CD4-positive, alpha-beta T cell treated with Interleukin-12 subunit alpha and Interleukin-12 subunit beta, for 1 hour (primary cell): ENCODE results near the gene FBRSL1.

Experiments used
- DNase-seq: peaks from one replicate; pipeline ENCODE4 v3.0.0-alpha.2; 2020

Gene FBRSL1

DNA sequence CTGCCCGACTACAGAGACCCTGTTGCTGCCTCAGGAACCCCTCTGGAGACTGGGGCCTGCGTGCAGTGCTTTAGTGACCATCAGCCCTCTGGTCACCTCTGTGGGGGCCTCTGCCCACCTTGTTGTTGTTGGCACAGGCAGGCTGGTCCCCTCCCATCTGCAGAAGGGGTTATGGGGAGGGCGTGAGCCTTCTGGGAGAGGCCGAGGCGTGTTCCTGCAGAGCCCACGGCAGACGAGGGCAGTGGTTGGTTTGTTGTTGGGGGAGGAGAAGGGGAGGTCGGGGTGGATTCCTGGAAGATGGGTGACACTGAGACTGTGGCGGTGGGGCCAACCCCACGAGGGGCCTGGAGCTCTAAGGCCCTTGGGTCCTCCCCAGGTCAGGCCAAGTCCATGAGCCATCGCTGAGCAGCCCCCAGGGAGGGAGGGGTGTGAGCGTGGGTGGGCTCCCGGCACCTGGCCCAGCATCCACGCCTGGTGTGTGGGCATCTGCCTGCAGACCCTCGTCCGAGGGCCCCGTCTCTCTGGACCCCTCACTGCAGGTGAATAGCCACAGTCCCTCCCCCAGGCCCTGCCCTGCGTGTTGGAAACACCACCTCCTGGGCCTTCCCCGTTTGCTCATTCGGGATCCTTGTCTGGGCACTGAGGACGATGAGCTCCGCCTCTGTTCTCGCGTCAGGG, 23.6 kb downstream of the FBRSL1 start:
- no peak for DNase-seq

DNA sequence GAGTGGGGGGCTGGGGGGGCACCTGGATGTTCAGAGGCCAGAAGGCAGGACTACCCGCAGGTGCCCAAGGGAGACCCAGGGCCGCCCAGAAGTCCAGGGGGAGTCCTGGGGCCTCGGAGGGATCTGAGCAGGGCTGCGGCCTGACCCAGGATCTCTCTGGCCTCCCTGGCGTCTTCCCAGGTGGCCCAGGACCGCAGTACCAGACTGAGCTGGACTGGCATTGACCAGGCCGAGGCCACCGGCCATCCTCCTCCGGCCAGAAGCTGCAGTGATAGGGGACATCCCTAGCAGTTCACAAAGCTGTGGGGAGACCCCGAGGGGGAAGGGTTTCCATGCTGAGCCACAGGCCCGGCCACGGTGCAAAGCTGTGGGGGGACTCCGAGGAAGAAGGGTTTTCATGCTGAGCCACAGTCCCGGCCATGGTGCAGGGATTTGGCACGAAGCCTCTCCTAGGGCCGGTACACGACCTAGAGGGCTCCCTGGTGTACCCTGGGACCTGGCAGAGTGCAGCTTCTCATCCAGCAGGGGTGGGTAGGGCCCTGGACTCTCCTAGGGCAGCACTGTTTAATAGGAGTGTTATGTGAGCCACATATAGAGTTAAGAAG, 24.4 kb downstream of the FBRSL1 start:
- no peak for DNase-seq

DNA sequence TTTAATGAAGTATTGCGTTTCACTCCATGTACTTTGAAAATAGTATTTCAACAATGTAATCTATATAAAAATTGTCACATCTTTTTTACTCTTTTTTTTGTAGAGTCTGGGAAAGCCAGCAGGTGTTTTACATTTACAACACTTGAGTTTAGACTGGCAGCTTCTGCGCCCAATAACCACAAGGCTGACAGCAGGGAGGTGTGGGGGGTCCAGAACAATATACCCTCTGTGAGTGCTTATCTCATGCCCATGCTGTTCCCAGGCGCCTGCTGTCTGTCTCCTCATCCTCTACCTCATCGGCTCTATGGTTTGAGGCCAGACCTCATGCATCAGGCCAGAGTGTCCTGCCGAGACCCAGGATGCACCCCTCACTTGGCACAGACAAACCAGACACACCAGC, 24.9 kb downstream of the FBRSL1 start:
- DNase-seq, result no peak

DNA sequence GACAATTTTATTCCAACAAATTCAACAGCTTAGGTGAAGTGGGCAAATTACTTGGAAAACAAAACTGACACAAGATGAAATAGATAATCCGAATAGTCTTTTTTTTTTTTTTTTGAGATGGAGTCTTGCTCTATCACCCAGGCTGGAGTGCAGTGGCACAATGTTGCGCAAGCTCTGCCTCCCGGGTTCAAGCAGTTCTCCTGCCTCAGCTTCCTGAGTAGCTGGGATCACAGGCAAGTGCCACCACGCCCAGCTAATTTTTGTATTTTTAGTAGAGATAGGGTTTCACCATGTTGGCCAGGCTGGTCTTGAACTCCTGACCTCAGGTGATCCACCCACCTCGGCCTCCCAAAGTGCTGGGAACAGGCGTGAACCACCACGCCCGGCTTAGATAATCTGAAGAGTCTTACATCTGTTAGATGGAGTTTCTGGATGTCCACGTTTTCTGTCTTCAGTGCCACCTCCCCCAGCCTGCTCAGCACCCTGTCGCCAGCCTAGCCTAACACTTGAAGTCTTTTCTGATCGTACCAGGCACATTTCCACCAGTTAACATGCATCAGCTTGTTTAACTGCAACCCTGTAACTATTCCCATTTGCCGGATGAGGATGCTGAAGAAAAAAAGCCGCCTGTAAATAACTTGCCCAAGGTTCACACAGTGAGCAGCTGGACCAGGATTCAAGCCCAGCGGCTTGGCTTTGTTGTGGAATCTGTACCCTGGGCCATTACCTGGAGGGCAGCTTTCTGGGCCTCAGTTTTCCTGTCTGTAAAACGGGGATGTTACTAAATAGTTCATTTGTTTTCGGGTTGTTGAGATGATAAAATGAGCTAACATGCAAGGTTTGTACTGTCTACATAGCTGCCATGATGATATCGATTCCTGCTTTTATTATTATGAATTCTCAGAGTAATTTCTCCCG, 26.4 kb downstream of the FBRSL1 start:
- DNase-seq, result no peak

DNA sequence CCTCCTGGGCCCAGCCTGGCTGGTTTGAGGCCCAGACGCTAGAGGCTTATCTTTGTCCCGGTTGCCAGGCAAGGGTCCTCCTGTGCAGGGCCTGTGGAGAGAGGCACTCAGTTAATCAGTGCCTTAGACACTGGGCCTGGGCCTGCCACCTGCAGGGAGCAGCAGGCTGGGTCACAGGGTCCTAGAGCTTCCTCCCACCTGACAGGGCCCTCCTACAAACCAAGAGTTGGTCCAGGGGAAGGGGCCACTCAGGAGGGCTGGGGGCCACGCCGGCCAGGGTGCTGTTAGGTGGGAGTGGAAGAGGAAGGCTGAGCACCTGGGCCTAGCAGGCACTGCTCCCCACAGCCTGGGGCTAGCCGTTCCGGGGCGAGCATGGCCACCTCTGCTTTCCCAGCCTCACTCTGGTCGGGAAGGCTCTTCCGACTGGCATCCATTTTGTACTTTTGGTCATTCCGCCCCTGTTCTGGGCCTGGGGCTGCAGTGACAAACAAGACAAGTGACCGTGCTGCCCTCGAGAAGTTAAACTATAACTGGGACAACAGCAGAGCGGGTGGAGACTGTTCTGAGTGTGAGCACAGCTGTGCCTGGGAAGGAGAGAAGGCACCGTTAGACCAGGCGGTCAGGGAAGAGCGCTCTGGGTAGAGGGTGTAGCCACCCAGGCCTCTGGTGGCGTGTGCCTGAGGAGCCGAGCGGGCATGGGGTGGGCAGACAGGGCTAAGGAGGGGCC, 27.2 kb downstream of the FBRSL1 start:
- no peak for DNase-seq

DNA sequence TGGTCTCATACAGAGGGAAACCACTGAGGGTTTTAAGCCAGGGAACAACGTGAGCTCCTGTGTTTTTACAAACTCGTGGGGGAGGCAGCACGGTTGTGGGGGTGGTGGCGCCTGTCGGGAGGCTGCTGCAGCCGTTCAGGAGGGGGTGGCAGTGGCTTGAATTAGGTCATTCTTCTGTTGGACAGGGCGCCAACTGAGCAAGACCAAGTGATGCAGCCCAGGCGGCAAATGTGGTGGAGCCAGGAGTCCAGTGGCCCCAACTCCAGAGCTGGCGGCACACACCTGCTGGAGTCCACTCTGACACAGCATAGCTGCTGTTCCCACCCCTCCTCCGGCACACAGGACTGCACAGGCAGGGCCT, 27.8 kb downstream of the FBRSL1 start:
- no peak for DNase-seq

DNA sequence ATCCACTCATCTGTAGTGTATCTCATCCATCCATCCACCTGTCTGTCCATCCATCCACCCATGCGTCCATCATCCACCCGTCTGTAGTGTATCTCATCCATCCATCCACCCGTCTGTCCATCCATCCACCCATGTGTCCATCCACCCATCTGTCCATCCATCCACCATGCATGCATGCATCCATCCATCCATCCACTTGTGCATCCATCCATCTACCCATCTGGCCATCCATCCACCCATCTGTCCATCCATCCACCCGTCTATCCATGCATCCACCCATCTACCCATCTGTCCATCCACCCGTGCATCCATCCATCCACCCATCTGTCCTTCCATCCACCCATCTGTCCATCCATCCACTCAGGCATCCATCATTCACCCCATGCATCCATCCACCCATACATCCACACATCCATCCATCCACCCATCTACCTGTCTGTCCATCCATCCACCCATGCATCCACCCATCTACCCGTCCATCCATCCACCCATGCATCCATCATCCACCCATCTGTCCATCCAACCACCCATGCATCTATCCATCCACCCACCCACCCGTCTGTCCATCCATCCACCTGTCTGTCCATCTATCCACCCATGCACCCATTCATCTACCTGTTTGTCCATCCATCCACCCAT, 28.5 kb downstream of the FBRSL1 start:
- DNase-seq, result no peak

DNA sequence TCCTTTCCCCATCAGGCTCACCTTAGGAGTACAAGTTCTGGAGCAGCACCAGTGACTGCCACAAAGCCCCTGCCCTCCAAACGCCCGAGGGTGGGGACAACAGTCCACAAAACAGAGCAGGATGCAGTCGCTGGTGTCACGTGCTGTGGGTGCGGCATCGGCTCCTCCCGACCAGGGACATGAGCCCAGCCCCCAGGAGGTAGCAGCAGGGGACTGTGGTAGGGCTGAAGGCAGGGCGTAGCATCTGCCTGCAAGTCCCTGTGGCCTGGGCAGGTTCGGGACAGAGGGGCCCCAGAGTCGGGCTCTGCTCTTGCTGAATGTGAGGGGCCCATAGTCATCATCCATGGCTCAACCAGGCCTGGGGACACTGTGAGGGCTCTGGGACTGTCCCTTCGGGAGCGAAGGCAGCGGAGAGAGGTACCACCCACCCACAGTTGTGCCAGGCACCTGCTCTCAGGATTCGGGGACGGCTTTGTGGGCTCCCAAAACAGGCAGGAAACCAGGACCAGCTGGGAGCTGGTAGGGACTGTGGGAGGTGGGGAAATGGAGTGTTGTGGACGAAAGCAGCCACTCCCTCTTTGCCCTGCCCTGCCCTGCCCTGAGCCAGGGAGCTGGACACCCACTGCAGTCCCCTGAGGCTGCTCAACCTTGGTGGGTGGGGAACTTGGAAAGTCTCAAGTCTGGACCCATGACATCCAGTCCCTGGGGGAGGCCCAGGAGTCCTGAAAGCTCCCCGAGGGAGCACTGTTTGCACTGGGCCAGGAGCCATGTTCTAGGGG, 30.7 kb downstream of the FBRSL1 start:
- no peak for DNase-seq

DNA sequence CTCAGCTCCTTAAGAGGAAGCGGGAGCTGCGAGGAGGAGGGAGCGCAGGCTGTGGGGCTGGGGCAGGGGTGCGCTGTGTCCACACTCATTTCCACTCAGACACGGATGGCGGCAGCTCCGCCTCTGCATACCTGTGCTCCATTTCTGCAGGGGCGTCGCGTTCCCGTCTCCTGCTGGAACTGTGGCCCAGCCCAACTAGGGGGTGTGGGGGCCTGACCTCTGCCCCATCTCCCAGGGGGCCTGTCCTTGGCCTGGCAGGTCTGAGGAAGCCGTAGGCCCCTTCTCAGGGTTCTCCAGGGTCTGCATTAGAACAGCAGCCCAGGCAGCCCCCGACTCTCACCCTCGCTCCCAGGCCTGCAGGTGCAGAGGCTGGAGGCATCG, 31.2 kb downstream of the FBRSL1 start:
- DNase-seq, result no peak

DNA sequence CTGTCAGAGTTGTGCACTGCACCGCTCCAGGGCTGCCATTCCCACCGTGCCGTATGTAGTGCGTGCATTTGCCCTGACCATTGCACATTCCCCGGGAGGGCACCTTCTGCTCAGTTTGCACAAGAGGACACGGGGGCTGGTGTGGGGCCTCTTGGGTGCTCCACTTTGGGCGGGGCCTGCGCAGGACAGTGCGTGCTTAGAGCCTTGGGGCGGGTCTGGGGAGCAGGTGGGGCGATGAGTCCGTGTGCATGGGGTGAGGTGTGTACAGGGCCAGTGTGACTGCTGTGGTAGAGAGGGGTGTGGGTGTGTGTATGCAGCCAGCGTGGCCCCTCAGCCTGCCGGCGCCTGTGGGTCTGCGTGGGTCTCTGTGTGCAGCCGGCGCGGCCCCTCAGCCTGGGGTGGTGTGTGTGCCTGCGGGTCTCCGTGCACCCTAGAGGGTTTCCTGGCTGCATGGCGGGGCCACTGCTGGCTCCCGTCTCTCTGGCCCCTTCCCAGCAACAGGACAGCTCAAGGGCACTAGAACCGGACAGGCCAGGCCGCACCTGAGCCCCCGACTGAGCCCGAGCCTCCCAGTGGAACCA, 31.9 kb downstream of the FBRSL1 start:
- DNase-seq, result no peak

DNA sequence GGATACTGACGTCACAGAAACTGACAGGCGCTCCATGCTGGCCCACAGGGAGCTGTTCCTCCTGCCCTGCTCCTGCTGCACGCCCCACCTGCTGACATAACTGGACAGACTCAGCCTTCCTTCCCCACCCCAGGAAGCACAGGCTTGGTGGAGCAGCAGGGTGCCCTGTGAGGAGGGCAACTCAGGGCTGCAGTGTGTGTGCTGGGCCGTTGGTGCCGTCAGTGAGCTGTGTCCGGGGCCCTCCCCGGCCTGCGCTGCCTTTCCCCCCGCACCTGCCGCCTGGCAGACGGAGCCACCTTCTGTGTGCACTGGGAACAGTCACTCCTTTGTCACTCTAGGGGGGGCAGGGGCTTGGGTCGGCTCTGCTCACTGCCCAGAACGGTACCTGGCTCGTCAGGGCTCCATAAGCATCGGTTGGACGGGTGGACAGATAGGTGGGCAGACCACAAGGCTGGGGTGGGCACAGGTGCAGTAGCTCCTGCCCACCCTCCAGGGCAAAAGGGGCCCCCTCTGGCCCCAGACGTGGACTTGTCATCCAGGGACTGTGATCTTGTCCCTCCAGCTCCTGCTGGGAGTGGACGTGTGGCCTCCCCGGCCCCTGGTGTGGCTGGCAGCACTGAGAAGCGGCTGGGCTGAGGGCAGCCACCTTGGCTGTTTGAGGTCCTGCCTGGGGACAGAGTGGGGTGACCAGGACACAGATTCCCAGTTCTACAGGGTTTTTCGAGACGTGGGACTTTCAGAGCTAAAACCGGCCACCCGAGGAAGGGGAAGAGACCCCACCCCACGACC, 32.8 kb downstream of the FBRSL1 start:
- DNase-seq, result no peak

DNA sequence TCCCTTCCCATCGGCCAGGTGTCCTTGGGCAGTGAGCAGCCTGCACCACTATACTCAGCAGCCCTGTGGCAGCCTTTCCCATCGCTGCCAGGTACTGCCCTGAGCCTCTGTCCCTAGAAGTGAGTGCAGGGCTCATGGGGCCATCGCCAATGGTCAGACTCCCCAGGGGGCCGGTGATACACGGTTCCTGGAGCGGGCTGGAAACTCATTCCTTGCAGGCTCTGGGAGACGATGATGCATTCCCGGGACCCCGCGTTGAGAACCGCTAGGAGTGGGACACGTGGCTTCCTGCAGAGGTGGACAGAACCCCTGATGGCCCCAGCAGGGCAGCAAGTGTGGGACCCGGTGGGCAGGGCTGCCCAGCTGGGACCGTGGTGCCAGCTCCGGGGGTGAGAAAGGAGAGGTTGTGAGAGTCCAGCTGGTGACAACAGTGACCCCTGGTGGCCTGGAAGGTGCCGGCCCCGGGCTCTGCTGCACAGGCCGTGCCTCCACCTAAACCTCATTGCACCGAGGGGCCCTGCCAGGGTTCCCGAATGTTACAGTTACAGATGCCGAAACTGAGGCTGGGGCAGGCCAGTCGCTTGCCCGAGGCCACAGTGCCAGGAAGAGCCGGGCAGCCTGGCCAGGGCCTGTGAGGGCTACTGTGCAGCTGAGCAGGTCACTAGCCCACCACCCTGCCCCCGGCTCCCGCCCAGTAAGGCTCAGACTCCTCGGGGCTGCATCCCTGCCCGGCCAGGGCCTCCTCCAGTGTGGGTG, 33.8 kb downstream of the FBRSL1 start:
- peak; percentile 76 for DNase-seq

DNA sequence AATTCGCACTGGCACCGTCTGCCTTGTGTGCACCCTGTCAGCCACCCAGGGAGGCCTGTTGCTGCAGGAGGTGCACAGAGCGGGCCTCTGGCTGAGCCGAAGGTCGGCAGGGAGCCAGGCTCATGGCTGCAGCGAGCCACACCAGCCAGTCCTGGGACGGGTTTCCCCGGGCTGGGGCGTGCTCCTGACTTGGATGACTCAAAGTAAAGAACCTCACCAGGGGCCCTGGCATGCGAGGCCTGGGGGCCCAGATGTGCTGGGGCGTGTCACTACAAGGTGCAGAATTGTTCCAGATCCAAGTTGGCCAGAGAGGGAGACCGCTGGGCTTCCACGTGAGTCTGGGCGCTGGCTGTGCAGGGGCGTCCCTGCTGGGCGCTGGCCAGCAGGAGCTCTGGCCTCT, 34.5 kb downstream of the FBRSL1 start:
- no peak for DNase-seq

DNA sequence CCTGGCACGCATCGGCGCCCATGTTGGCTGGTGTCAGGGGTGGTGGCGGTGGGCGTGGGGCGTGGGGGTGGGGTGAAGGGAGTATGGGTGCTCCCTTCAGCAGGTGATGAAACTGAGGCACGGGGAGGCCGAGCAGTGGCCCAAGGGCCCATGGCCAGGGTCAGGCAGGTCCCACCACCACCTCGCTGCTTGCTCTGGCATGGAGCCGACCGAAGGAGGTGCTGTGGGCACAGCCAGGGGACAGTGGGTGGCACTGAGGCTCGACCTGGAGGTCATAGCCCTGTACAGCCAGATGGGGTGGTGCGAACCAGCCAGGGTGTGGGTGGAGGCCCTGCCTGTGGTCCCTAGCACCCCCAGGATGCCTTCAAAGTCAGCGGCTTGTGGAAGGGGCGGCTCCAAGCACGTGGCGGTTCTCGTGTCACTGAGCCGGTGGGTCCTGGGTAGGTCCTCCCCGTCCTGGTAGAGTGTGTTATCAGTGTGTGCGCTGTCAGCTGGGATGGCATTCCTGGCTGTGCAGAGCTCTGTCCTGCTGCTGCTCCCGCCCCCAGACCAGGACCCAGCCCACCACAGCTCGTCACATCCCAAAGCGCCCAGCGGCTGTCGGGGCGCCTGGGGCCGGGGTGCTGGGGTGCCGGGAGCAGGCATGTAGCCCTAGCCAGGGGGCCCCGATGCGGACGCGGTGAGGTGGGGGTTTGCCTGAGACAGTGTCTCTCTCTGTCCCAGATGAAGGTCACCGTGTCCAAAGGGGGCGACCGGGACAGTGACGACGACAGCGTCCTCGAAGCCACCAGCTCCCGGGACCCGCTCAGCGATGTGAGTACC, 35.3 kb downstream of the FBRSL1 start:
- DNase-seq, result no peak

DNA sequence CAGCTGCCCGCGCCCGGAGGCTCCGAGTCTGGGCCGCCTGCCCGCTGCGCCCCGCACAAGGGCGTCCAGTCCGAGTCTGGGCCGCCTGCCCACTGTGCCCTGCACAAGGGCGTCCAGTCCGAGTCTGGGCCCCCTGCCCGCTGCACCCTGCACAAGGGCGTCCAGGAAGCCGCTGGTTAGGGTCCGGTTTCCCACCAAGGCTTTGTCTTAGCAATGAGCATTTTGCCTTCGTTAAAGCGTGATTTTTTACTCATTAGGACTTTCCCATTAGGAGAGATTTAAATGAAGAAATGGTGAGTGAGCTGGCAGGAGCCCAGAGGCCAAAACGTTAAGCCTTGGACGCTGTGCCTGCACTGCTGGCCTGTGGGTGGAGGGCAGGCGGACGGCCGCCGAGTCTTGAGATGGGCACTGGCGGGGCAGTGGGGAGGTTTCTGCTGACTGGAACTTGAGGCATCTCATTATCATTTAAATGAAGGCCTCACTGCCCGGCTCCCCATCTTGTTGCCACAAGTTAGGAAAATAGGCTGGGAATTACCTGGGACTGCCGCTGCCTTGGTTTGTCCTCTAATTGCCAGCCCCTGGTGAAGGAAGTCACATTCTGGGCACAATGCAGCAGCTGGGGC, 36.0 kb downstream of the FBRSL1 start:
- no peak for DNase-seq

DNA sequence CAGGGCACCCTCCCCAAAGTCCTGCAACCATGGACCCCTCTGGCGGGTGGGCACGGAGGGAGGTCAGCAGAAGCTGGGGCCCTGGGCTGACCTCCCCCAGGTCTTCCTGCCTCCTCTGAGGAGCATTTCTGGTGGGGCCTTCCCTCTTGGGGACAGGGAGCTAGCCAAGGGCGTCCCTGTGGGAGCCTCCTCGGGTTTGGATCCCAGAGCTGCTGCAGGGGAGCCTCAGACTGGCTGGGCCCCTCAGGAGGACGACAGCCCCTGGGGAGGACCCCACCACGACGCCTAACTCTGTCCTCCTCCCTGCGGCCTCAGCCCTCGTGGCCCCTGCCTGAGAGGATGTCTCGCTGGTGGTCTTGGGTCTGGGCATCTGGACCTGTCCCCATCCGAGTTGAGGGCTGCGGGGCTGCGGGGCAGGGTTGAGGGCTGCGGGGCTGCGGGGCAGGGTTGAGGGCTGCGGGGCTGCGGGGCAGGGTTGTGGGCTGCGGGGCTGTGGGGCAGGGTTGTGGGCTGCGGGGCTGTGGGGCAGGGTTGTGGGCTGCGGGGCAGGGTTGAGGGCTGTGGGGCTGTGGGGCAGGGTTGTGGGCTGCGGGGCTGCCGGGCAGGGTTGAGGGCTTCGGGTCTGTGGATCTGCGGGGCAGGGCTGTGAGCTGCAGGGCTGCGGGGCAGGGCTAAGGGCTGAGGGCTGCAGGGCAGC, 37.4 kb downstream of the FBRSL1 start:
- no peak for DNase-seq

DNA sequence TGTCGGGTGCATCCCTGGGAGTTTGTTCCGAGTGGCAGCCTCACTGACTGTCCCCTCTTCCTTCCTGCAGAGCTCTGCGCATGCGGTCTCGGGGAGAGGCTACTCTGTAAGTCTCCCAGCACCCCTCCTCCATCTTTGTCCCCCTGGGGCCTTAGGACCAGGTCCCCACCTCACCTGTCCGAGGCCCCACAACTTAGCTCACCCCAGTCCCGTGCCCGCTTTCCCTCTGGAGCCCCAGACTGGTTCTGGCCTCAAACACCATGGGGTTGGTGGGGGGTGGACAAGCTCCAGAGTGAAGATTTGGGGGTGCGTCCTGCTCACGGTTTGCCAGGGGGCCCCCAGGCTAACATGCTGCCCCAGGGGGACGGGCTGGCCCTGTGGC, 37.9 kb downstream of the FBRSL1 start:
- no peak for DNase-seq

DNA sequence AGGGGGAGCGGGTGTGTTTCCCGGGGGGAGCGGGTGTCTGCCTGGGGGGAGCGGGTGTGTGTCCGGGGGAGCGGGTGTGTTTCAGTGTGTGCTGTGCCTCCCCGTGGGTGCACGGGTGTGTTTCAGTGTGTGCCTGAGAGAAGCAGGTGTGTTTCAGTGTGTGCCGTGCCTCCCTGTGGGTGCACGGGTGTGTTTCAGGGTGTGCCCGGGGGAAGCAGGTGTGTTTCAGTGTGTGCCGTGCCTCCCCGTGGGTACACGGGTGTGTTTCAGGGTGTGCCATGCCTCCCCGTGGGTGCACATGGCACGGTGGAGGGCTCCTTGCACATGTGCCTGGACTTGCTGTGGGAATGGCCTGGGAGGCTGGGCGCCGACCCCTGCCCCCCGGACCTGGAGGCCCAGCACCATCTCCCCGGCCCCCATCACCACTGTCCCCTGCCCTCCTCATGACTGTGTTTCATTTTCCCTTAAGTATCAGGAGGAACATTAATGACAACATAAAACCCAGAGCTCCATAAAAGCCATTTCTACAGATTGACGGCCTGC, 38.7 kb downstream of the FBRSL1 start:
- no peak for DNase-seq
